SHP77 treated with DMSO at 0.1 percent for 48 hours (cell line): ENCODE data around the gene CSH1.
"Not testable (repeated sequence)": the region's sequence is repeated elsewhere in the genome, so short reads cannot be mapped to it uniquely, and the experiment has no call there.

Source experiments
- DNase-seq: peaks from one replicate; lab custom pipeline; 2025; lab: John Stamatoyannopoulos, UW

The CSH1 gene

DNA sequence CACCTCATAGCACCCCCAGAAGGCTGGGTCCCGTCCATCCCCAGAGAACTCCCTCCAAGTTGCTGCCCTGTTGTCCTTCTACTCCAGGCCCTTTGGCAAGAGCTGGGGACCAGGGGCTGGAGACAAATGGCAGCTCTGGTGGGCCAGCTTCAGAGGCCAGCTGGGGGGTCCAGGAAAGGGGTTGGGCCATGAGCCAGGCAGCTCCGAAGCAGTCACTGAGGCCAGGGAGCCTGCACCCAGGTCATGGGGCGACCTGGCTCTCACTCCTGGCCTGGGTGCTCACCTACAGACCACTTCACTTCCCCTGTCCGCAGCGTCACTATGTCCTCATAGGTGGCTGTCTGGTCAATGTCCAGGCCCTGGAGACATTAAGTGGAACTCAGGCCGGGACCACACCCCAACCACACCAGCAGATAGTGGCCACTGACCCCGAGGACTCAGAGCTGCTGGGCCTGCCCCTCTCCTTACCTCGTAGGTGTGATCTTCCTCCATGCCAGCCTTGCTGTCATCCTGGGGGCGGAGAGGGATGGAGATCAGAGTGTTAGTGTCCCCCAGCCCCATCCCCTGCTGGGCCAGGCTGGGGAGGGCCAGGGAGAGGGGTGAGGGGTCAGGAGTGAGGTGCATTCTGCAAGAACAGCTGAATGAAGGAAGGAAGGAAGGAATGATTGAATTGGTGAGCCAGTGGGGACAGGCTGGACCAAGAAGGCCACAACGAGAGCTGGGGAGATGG is 32.8 kb upstream of the CSH1 start:
- DNase-seq, result no peak

DNA sequence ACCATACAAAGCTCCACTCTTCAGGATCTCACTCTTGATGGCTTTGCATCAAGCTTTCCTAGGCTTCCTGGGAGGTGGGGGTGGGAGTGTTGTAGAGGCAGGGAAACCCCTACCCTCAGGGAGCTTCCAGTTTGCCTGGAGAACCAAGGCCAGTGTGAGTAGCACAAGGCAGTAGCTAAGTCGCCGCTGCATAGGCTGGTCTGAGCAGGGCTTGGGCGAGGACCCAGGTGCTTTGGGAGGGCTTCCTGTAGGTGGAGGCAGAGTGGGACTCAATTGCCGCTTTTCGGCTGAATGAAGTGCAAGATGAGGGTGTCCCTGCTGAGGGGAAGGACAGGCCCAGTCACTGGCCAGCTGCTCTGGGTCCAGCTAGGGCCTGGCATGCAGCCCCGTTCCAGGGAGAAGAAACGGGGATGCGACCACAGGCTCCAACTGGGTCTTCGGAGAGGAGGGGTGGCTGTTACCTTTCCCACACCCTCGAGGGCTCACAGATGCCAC is 31.8 kb upstream of the CSH1 start:
- no peak for DNase-seq

DNA sequence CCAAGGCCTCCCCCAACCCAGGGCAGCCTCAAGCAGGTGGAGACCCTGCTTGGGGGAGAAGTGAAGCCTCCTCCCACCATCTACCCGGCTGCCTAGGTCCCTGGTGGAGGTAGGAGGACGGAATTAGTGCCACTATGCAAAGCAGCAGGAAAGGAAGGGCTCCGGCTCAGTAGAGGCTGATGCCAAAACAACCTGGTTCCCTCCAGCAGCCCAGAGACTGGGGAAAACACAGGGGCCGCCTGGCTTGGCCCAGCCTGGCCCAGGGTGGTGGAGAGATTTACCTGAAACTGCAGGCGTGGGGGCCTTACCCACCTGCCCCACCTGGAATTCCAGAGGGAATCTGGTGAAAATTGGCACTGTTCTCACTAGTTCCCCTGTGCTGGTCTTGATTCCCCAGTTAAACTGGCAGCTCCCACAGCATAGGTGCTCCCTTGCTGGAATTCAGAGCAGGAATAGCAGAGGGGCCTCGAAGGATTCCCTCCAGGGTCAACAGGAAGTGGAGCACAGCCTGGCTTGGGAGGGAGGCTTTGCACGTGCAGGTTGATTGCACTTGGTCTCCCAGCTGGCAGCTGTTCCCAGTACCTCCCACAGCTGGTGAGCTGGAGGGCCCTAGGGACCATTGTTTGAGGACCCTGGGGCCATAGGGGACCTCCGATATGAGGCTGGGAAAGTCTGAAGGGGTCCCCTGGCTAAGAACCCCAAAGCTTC is 31.2 kb upstream of the CSH1 start:
- no peak for DNase-seq

DNA sequence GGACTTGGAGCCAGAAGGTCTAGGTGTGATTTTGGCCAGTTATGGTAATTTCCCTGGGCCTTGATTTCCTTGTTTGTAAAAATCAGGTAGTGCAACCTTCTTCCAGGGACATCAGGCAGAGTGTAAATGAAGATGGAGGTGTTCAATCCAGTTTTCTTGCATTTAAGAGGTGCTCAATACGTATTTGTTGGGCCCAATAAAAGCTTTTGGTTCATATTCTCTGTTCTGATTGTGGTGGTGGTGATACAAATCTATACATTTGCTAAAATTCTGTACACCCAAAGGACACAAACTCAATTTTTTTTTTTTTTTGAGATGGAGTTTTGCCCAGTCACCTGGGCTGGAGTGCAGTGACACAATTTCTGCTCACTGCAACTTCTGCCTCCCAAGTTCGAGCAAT is 29.8 kb upstream of the CSH1 start:
- no peak for DNase-seq

DNA sequence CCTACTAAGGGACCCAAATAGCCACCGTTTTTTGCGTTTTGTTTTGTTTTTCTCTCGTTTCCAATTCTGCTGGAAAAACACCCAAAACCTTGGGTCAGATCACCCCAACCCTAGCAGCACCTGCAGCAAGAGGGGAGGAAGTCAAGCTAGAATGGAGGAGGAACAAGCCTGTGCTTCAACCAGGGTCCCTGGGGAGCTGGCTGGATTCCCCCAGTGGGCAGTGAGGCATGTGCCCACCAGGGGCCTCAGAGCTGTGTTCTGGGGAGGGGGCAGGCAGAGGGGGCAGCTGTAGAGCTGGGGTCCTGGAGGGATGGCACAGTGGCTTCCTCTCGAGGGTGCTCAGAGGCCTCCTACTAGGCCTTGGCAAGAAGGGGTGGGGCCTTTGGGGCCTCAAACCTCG is 29.2 kb upstream of the CSH1 start:
- no peak for DNase-seq

DNA sequence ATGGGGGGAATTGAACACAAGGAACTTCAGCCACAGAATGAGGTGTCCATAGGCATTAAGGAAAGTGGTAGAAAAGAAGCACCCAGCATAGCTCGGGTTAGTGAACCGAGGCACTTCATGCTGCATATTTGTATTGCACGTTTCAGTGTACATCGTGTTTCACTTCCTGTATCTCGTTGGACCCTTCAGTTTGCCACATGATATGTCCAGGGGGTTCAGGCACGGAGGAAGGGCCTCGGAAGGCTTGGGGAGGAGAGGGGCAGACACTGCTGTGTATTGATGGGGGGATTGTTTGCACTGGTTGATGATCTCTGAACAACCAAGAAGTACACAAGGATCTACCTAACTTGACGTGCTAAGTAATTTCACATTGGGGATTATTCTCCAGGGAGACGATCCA is 26.0 kb upstream of the CSH1 start:
- DNase-seq, result not testable (repeated sequence)

DNA sequence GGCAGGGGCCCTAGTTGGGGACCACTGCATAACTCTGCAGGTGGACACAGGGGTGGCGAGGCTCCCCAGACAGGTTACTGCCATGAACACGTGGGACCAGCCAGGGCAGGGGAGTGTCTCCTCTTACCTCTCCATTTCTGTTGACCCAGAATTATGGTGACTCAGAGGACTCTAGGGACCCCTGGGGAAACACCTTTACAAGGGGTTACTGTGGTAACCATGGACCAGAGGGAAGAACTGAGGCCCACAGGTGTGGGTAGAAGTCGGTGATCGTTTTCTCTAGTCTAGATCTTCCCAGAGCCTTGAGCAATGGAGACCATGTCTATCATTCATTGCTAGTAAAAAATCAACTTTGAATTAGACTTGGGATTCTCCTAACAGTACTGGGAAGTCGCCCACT is 24.4 kb upstream of the CSH1 start:
- DNase-seq, result not testable (repeated sequence)

DNA sequence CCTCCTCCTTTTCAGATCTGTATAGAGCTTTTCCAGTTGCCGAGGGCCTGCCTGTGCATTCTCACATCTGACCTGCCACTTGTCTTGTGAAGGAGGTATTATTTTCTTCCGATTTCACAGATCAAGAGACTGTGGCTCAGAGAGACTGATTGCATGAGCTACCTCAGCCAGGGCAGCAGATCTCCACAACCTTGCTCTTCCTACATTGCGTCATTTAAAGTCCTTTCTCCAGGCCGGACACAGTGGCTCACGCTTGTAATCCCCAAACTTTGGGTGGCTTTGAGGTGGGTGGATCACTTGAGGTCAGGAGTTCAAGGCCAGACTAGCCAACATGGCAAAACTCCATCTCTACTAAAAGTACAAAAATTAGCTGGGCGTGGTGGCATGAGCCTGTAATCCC is 23.7 kb upstream of the CSH1 start:
- not testable (repeated sequence) for DNase-seq

DNA sequence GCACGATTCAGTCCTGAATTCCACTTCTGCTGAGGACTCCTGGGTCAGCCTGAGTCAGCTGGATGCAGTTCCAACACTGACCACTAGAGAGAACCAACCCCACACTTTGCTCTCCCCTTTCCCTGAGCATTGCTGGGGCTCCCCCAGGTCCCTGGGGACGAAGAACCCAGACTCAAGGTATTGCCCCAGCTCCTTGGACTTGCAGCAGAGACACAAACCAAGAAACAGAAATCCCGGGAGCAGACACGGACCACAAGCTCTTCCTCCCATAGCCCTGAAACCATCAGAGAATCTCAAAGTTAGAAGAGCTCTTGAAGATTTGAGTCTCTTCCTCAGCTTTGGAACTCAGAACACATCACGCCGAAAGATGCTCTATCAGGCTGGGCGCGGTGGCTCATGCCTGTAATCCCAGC is 22.9 kb upstream of the CSH1 start:
- no peak for DNase-seq

DNA sequence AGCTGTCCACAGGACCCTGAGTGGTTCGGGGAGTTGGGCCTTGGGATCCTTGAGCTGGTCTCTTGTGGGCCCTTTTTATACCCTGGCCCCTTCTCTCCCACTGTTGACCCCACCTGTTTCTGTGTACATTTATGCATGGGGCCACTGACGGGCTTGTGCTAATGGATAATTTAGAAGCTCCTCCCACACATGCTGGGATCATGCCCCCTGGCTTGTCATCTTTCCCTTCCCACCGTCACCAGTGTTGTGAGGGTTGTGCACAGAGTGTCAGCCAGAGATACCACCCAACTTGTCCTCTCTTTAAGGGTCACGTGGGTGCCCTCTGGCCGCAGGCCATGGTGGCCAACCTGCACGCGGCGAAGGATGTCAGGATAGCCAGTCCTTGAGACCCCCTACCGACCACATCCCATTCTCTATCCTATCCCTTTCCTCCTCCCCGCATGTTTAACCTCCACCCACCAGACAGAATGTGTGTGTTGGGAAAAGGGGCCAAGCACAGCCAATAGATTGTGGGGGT is 22.5 kb upstream of the CSH1 start, which contains the start of gene GH1:
TSS of gene GH1 (minus strand) at position 51 of the 517 bp plus-strand sequence. CDS start 63 bp downstream, outside the sequence.
- not testable (repeated sequence) for DNase-seq

DNA sequence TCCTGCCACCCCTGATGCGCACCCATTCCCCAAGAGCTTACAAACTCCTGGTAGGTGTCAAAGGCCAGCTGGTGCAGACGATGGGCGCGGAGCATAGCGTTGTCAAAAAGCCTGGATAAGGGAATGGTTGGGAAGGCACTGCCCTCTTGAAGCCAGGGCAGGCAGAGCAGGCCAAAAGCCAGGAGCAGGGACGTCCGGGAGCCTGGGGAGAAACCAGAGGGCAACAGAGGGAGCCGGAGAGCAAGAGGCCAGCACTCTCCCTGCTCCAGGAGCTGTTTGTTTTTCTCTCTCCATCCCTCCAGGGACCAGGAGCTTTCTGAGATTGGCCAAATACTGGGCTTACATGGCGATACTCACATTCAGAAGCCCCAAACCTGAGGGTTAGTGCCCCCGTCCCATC is 21.9 kb upstream of the CSH1 start:
- DNase-seq, result no peak

DNA sequence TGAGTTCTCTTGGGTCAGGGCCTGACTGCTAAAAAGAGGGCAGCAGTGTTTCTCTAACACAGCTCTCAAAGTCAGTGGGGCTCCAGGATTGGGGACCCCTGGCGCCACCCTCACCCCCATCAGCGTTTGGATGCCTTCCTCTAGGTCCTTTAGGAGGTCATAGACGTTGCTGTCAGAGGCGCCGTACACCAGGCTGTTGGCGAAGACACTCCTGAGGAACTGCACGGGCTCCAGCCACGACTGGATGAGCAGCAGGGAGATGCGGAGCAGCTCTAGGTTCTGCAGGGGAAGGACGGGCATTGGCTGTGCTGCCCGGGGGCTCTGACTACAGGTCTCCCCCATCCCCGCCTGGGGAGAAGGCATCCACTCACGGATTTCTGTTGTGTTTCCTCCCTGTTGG is 21.3 kb upstream of the CSH1 start:
- no peak for DNase-seq

DNA sequence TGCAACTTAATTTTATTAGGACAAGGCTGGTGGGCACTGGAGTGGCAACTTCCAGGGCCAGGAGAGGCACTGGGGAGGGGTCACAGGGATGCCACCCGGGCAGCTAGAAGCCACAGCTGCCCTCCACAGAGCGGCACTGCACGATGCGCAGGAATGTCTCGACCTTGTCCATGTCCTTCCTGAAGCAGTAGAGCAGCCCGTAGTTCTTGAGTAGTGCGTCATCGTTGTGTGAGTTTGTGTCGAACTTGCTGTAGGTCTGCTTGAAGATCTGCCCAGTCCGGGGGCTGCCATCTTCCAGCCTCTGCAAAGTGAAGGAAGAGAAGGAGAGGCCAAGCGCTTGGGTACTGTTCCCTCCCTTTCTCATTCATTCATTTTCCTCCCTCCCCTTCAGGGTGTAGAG is 20.8 kb upstream of the CSH1 start:
- DNase-seq, result not testable (repeated sequence)

DNA sequence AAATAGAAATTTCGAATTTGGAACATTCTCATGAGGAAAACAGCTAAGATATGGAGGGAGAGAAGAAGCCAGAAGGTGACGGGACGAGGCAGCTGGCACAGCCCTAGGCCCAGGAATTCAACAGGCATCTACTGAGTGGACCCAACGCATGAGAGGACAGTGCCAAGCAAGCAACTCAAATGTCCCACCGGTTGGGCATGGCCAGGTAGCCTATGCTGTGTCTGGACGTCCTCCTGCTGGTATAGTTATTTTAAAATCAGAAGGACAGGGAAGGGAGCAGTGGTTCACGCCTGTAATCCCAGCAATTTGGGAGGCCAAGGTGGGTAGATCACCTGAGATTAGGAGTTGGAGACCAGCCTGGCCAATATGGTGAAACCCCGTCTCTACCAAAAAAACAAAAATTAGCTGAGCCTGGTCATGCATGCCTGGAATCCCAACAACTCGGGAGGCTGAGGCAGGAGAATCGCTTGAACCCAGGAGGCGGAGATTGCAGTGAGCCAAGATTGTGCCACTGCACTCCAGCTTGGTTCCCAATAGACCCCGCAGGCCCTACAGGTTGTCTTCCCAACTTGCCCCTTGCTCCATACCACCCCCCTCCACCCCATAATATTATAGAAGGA is 20.3 kb upstream of the CSH1 start:
- DNase-seq, result no peak

DNA sequence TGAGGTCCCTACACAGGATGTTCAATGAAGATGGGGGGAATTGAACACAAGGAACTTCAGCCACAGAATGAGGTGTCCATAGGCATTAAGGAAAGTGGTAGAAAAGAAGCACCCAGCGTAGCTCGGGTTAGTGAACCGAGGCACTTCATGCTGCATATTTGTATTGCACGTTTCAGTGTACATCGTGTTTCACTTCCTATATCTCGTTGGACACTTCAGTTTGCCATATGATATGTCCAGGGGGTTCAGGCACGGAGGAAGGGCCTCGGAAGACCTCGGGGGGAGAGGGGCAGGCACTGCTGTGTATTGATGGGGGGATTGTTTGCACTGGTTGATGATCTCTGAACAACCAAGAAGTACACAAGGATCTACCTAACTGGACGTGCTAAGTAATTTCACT is 19.4 kb upstream of the CSH1 start:
- not testable (repeated sequence) for DNase-seq

DNA sequence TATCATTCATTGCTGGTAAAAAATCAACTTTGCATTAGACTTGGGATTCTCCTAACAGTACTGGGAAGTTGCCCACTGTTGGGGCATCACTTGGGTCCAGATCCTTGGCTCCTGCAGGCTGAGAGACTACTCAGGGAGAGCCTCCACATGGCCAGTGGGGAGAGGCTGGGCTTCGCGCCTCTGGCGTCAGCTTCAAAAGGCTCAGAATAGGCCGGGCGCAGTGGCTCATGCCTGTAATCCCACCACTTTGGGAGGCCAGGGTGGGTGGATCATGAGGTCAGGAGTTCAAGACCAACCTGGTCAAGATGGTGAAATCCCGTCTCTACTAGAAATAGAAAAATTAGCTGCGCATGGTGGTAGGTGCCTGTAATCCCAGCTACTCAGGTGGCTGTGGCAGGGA is 18.1 kb upstream of the CSH1 start:
- no peak for DNase-seq

DNA sequence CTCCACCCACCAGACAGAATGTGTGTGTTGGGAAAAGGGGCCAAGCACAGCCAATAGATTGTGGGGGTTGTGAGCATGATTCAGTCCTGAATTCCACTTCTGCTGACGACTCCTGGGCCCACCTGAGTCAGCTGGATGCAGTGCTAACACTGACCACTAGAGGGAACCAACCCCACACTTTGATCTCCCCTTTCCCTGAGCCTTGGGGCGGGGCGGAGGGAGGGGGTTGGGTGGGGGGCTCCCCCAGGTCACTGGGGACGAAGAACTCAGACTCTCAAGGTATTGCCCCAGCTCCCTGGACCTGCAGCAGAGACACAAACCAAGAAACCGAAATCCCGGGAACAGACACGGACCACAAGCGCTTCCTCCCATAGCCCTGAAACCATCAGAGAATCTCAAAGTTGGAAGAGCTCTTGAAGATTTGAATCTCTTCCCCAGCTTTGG is 15.3 kb upstream of the CSH1 start:
- DNase-seq, result no peak

DNA sequence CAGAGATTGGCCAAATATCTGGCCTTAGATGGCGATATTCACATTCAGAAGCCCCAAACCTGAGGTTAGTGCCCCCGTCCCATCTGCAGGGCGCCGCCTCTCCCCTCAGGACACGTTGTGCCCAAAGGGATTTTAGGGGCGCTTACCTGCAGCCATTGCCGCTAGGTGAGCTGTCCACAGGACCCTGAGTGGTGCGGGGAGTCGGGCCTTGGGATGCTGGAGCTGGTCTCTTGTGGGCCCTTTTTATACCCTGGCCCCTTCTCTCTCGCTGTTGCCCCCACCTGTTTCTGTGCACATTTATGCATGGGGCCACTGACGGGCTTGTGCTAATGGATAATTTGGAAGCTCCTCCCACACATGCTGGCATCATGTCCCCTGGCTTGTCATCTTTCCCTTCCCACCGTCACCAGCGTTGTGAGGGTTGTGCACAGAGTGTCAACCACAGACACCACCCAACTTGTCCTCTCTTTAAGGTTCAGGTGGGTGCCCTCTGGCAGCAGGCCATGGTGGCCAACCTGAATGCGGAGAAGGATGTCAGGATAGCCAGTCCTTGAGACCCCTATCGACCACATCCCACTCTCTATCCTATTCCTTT is 14.8 kb upstream of the CSH1 start, which contains the start of gene CSHL1:
TSS of gene CSHL1 (minus strand) at position 218 of the 595 bp plus-strand sequence. CDS start at position 156, 62 bp downstream.
- DNase-seq, result no peak

DNA sequence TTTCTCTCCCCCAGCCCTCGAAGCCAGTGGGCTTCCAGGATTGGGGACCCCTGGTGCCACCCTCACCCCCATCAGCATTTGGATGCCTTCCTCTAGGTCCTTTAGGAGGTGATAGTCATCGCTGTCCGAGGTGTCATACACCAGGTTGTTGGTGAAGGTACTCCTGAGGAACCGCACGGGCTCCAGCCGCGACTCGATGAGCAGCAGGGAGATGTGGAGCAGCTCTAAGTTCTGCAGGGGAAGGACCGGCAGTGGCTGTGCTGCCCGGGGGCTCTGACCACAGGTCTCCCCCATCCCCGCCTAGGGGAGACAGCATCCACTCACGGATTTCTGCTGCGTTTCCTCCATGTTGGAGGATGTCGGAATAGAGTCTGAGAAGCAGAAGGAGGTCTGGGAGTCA is 13.7 kb upstream of the CSH1 start:
- DNase-seq, result no peak

DNA sequence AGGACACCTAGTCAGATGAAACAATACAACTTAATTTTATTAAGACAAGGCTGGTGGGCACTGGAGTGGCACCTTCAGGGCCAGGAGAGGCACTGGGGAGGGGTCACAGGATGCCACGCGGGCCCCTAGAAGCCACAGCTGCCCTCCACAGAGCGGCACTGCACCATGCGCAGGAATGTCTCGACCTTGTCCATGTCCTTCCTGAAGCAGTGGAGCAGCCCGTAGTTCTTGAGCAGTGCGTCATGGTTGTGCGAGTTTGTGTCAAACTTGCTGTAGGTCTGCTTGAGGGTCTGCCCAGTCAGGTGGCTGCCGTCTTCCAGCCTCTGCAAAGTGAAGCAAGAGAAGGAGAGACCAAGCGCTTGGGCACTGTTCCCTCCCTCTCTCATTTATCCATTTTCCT is 13.2 kb upstream of the CSH1 start:
- not testable (repeated sequence) for DNase-seq

DNA sequence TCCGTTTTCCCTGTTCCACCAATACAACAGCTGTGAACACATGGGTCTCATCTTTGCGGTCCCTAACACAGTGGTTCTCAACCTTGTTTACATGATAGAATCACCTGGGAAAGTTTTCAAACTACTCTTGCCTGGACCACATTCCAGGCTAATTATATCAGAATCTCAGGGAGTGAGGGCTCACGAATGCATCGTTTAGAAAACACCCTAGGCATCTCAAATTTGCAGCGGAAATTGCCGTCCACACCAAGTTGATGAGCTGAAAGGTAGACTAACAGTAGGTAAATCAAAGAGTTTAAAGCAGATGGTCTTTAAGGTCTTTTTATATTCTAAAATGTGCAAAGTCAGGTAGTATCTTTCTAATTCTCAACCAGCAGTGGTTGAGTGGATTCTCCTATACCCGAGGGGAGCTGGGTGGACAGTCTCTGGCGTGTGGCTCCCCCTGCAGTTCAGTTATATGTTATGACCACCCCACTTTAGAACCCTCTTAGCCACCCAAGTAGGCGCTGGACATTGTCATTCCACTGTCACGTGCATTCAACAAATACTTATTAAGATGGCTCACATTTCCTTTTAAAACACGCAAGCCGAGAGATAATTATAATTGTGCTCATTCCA is 10.9 kb upstream of the CSH1 start:
- not testable (repeated sequence) for DNase-seq

DNA sequence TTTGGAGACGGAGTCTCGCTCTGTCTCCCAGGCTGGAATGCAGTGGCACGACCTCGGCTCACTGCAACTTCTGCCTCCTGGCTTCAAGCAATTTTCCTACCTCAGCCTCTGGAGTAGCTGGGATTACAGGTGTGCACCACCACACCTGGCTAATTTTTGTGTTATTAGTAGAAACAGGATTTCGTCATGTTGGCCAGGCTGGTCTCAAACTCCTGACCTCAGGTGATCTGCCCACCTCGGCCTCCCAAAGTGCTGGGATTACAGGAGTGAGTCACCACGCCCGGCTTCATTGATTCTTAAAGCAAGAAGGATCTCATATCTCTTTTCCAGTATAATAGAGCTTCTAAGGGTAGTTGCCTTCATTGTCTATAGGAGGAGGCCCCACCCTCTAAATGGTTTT is 8.4 kb upstream of the CSH1 start:
- DNase-seq, result not testable (repeated sequence)
